ENCODE results near the gene AKNA.

AKNA gene

GRCh38 chr9:114413861-114414301 is 26.1 kb upstream of the AKNA start:
- DNase-seq, result no peak

GRCh38 chr9:114412048-114412683 is 24.4 kb upstream of the AKNA start:
- DNase-seq, result no peak

DNA sequence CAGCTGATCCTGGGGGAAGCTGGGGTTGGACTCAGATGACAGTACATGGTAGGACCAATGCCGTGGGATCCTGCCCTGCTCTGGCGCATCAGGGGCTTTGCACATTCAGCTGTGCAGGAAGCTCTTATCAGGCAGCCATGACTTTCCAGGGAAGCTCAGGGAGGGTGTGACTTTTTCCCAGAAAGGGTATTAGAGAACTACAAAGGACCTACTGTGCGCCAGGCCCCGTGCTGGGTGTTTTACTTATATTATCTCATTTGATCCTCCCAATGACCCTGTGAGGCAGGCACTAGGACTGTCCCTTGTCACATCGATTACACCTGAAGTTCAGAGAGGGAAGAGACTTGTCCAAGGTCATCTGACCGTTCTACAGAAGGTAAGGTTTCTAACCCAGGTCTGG is 23.7 kb upstream of the AKNA start:
- no peak for DNase-seq

GRCh38 chr9:114410910-114411309 is 23.1 kb upstream of the AKNA start:
- no peak for DNase-seq

DNA sequence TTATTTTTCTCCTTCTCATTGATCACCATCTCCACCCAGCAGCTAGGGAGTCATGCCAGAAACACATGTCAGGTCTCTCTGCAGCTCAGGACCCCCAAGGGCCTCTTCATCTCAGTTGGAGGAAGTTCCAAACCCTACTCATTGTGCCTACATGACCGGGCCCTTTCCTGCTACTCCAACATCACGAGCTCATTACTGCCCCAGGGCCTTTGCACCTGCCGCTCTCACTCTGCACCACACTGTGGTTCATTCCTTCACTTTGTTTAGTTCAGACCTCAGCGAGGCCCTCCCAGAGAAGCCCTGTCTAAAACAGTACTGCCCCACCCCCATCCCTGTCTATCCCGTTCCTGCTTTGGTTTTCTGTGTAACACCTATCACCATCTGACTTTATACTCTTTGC is 22.1 kb upstream of the AKNA start:
- no peak for DNase-seq

GRCh38 chr9:114409103-114409780 is 21.5 kb upstream of the AKNA start:
- DNase-seq, result peak; percentile 47

DNA sequence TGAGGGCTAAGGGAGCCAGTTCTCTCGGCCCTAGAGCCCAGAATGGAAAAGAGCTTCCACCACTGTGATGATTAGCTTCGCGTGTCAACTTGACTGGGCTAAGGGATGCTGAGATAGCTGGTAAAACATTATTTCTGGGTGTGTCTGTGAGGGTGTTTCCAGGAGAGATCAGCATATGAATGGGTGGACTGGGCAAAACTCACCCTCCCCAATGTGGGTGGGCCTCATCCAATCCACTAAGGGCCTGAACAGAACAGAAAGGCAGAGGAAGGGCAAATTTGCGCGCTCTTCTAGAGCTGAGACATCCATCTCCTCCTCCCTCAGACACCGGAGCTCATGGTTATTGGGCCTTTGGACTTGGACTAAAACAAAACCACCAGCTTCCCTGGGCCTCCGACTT is 20.9 kb upstream of the AKNA start:
- DNase-seq, result no peak

- no peak for DNase-seq
Observed at GRCh38 chr9:114407889-114408288, 20.1 kb upstream of the AKNA start.

DNA sequence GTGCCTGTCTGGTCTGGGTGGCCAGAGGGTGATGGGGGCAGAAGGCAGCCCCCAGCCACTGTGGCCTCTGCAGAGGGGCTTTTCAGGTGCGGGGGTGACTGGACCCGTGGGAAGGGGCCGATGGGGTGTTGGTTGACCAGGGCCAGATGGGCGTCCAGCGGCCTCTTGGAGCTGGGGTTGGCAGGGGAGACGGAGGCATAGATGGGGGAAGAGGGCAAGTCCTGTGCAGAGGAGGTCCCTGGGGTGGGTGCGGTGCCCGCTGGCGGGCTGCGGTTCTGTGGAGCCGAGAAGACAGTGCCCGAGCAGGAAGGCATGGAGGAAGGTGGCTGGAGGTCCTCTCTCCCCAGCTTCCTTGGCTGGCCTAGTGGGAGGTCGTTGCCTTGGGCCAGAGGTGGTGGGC is 18.7 kb upstream of the AKNA start:
- DNase-seq, result no peak

GRCh38 chr9:114405294-114406034 is 17.7 kb upstream of the AKNA start:
- DNase-seq, result peak; percentile 52

GRCh38 chr9:114404531-114404930 is 16.7 kb upstream of the AKNA start:
- DNase-seq, result no peak

DNA sequence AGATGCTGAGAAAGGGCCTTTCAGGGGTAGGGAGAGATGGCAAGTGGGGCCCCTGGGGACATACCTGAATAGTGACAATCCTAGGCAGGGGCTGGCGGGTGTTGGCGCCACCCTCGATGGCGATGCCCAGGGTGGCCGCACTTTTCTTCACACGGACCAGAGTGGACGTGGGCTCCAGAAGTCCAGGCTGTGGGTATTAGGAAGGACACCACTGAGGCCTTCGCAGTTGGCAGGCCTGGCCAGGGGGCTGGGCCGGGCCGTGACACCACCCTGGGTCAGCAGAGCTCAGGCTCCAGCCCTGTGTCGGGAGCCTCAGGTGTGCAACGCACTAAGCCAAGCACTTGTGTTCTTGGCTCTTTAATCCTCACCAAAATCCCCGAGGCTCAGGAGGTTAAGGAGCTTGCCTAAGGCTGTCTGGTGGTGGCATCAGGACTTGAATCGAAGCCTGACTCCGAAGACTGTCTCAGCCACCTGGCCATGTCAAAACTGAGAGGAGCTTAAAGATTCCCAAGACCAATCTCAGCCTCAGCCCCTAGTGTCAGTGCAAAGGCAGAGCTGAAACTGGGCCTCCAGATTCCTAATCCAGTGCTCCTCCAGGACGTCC is 15.5 kb upstream of the AKNA start:
- DNase-seq, result no peak

DNA sequence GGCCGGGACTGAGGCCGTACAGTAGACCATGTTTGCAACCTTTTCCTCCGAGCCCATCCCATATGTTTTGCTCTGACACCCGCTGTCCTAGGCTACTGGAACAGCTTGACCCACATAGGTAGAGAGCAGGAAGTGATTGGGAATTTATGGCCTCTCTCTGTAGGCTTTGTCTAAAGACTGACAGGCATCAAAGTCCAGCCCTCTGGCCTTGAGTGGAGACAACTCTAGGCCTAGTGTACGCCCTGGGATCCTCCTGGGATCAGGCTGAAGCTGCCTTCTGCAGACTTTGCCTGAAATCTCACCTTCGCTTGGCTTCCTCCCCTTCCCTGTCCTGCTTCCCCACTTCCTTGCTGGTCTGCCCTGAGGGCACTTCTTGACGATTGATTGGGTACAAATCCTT is 13.6 kb upstream of the AKNA start:
- no peak for DNase-seq

DNA sequence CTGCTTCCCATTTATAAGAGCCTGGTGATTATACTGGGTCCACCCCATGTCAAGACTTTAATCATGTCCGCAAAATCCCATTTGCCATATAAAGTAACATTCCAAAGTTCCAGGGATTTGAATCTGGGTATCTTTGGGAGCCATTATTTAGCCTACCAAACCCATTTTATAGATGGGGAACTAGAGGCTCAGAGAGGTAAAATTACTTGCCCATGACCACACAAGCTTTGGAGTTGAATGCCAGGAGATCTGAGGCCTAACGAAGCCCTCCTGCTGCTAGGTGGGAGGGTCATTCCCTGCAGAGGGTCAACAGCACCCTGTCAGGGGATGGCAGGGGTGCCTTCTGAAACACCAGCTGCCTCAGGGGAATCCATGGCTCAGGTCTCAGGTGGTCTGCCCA is 13.0 kb upstream of the AKNA start:
- DNase-seq, result no peak

GRCh38 chr9:114400219-114400618 is 12.4 kb upstream of the AKNA start:
- no peak for DNase-seq

GRCh38 chr9:114399381-114399780 is 11.6 kb upstream of the AKNA start:
- DNase-seq, result no peak

- peak; percentile 83 for DNase-seq
Observed at GRCh38 chr9:114397848-114398605, 10.2 kb upstream of the AKNA start.

GRCh38 chr9:114397219-114397847 is 9.6 kb upstream of the AKNA start:
- DNase-seq, result no peak

DNA sequence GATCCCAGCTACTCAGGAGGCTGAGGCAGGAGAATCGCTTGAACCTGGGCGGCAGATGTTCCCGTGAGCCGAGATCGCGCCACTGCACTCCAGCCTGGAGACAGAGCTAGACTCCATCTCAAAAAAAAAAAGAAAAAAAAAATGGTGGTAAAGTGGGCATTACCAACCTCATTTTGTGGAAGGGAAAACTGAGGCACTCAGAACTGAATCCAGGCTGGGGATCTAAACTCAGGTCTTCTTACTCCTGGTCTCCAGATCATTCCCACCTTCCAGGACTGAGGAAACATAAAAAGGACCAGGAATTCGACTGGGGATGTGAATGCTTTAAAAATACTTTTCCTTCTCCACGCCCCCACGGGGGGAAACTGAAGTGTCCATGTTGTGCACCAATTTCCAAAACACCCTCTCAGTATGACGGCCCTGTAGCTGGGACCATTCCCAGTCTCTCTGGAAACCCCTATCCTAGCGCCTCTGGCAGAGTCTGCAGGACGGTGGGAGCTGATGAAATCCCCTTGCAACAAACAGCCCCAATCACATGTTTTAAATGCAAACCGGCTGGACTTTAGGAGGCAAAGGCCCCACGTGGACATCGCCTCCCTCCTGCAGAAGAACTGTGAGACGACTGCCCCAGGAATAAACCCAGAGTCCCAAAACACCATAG is 8.9 kb upstream of the AKNA start:
- no peak for DNase-seq

DNA sequence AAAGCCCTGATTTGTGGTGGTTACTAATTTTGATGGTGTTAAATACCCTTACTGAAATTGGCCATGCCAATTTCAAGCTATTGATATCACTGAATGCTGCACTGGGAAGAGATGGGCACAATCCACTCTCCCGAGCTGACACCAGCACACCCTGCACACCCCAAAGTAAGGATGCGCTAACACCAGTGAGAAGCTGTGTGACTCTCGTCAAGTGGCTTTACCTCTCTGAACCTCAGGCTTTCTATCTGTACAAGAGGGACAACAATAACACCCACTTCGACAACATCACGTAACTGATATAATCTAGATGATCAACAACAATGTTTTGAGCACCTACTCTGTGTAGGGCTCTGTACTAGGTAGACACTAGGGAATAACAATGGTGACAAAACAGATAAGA is 8.0 kb upstream of the AKNA start:
- no peak for DNase-seq

- no peak for DNase-seq
Observed at GRCh38 chr9:114395334-114395617, 7.5 kb upstream of the AKNA start.
